ENCODE data around the gene GALNS.

GRCh38 chr16:88775825-88776224 is 80.9 kb downstream of the GALNS start:
- TF ChIP-seq, protein P1, sequence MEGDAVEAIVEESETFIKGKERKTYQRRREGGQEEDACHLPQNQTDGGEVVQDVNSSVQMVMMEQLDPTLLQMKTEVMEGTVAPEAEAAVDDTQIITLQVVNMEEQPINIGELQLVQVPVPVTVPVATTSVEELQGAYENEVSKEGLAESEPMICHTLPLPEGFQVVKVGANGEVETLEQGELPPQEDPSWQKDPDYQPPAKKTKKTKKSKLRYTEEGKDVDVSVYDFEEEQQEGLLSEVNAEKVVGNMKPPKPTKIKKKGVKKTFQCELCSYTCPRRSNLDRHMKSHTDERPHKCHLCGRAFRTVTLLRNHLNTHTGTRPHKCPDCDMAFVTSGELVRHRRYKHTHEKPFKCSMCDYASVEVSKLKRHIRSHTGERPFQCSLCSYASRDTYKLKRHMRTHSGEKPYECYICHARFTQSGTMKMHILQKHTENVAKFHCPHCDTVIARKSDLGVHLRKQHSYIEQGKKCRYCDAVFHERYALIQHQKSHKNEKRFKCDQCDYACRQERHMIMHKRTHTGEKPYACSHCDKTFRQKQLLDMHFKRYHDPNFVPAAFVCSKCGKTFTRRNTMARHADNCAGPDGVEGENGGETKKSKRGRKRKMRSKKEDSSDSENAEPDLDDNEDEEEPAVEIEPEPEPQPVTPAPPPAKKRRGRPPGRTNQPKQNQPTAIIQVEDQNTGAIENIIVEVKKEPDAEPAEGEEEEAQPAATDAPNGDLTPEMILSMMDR (conservative IDR thresholded peaks at IDR 0.05; ENCODE audit: low read length): no peak
- TF ChIP-seq EZH2phosphoT487 (IDR thresholded peaks at IDR 0.05; ENCODE audit: borderline replicate concordance): no peak

All from Loucy (cell line).